Measurements from ENCODE around the gene SUN2. TPM values are rescaled to one million over a fixed set of nuclear protein-coding genes. Genes with fewer than 3 reads are reported as not detected.

Gene SUN2
- total and polyA plus RNA-seq, 2 donors (not counting 3 experiments of a cell fraction or from before 2014, with no cell fraction given): 76.7 to 133 TPM

GRCh38 chr22:38699143-38699542 is 56.7 kb downstream of the SUN2 start:
- DNase-seq (ENCODE audit: low read depth, low spot score) (peak; percentile 28), FAIRE-seq (no peak)
- H4K20me1 ChIP-seq (replicated peaks; ENCODE audit: control insufficient read depth, extremely low read depth, insufficient read depth, low read length): no peaks in the 10 kb centered on the region
- peak overlapping the region; percentile 64 to 78 (median 75) for H3K4me3 ChIP-seq (replicated peaks in 1 of 3; ENCODE audit: insufficient read depth in 1 of 3, low read depth in 1 of 3, low read length in 3 of 3)
- ChIA-PET CTCF (interaction anchor here (0.9 to 7.3 kb wide), 7 partner anchors 8 to 67 kb away, joined by 3 to 59 read pairs (median 4); partner anchors contain the start of genes GTPBP1 and TOMM22), POLR2A (interaction anchor here (1.2 kb wide), 1 partner anchor 17 kb away, joined by 4 read pairs; the partner anchor contains the start of gene TOMM22)
- no peaks in the 10 kb centered on the region for H3K9me1 ChIP-seq (replicated peaks; ENCODE audit: control insufficient read depth, extremely low read depth, insufficient read depth, low read length)
- dilution Hi-C loops (cut with MboI; ENCODE audit: extremely low pct_ligation_motif_present, low sequenced_read_pairs): no loop called here
- H3K4me2 ChIP-seq (ENCODE audit: insufficient read depth, low read length): peak overlapping the region; percentile 77
- H3K36me3 ChIP-seq (ENCODE audit: control insufficient read depth in 2 of 2, extremely low read depth in 1 of 2, insufficient read depth in 2 of 2, low read length in 2 of 2): no peaks in the 10 kb centered on the region
- peak overlapping the region; percentile 93 for H3K27ac ChIP-seq (ENCODE audit: insufficient read depth, low read depth, low read length)
- TF ChIP-seq CTCF (IDR thresholded peaks at IDR 0.05; ENCODE audit: extremely low read depth in 1 of 2, insufficient read depth in 1 of 2, low read depth in 1 of 2, low read length in 2 of 2): no peak
- TF ChIP-seq JUN (IDR thresholded peaks at IDR 0.05; ENCODE audit: borderline replicate concordance, insufficient read depth, insufficient read length, low read depth): no peak
- no peak for TF ChIP-seq GATA2 (IDR thresholded peaks at IDR 0.05; ENCODE audit: insufficient read depth, insufficient read length, low read depth, low read length)
- TF ChIP-seq POLR2AphosphoS5 (IDR thresholded peaks at IDR 0.05; ENCODE audit: insufficient read depth, low read depth, low read length): no peak
- TF ChIP-seq MYC (IDR thresholded peaks at IDR 0.05; ENCODE audit: low read depth, low read length): no peak
- no peak for TF ChIP-seq FOS (IDR thresholded peaks at IDR 0.05; ENCODE audit: borderline replicate concordance, insufficient read depth, low read length)
- no peak for TF ChIP-seq EZH2 (IDR thresholded peaks at IDR 0.05; ENCODE audit: borderline replicate concordance, low read depth, low read length, severe bottlenecking)
- no peak for TF ChIP-seq POLR2A (IDR thresholded peaks at IDR 0.05; ENCODE audit: low read depth, low read length)
- no peak for TF ChIP-seq MAX (IDR thresholded peaks at IDR 0.05; ENCODE audit: insufficient read depth, insufficient read length)
- H3K4me1 ChIP-seq (ENCODE audit: control insufficient read depth, extremely low read depth, insufficient read depth, low read length): peaks cover 54% of the 10 kb centered on the region
- H3K9me3 ChIP-seq (replicated peaks; ENCODE audit: control insufficient read depth, insufficient read depth, low read length): no peaks in the 10 kb centered on the region
- no peaks in the 10 kb centered on the region for H3K27me3 ChIP-seq (ENCODE audit: control insufficient read depth in 2 of 2, insufficient read depth in 2 of 2, low read length in 2 of 2)
- H3K79me2 ChIP-seq (ENCODE audit: control insufficient read depth, insufficient read depth, low read length): peaks cover 50% of the 10 kb centered on the region
- H2AFZ ChIP-seq (ENCODE audit: low read depth, low read length): no peak overlapping the region
- intact Hi-C loops (cut with micrococcal nuclease): no loop called here
- H3K9ac ChIP-seq (replicated peaks; ENCODE audit: extremely low read depth, insufficient read depth, low read length): peak overlapping the region; percentile 91
- BruUV-seq (replicated peaks): no TSS peak
